Panc1 (cell line): ENCODE results near the gene MRPL9. TPM values are rescaled to one million over a fixed set of nuclear protein-coding genes. Genes with fewer than 3 reads are reported as not detected.

Experiments used
- ATAC-seq: fragments of 200-7000 bp; cut with Tn5 transposase; 2 replicates; pipeline ENCODE4 v1.9.1; 2020; ENCODE audit warnings: mild to moderate bottlenecking, moderate library complexity
- BruUV-seq: library from RNA; stranded (reverse); fragments of 400-500 nt; replicated peaks from 2 replicates; lab custom pipeline; 2021; lab: Mats Ljungman, UMichigan
- CTCF ChIA-PET: fragments of 300-600 bp; sonication (Branson Sonifier 250); formaldehyde crosslinking; loops from one replicate; lab custom pipeline; 2022; ENCODE audit warnings: antibody characterized with exemption; lab: Charles Lee
- POLR2A ChIA-PET: fragments of 300-600 bp; sonication (Branson Sonifier 250); formaldehyde crosslinking; loops from one replicate; lab custom pipeline; 2022; ENCODE audit warnings: antibody characterized with exemption; lab: Charles Lee
- DNase-seq: peaks from one replicate; pipeline ENCODE4 v3.0.0-alpha.2; 2010; ENCODE audit warnings: low read depth, low spot score
- H3K27ac ChIP-seq: 2 replicates; pipeline ENCODE4 v1.5.1; 2011; ENCODE audit warnings: mild to moderate bottlenecking, low read length, inconsistent platforms
- H3K27me3 ChIP-seq: fragments of 200-500 bp; sonication (Bioruptor generic); 2 replicates; pipeline ENCODE4 v1.6.0; 2014; ENCODE audit warnings: low read length, inconsistent platforms; ENCODE audit not compliant: control insufficient read depth, insufficient read depth
- H3K36me3 ChIP-seq: fragments of 200-500 bp; sonication (Bioruptor generic); 2 replicates; pipeline ENCODE4 v1.5.1; 2014; ENCODE audit warnings: inconsistent platforms, mild to moderate bottlenecking, low read length, moderate library complexity; ENCODE audit not compliant: control insufficient read depth, insufficient read depth
- H3K4me1 ChIP-seq: 2 replicates; pipeline ENCODE4 v1.5.1; 2011; ENCODE audit warnings: inconsistent platforms, mild to moderate bottlenecking, low read length, moderate library complexity; ENCODE audit not compliant: control insufficient read depth, insufficient read depth
- H3K4me3 ChIP-seq, 2 experiments: 2 replicates each; pipeline ENCODE4 v1.5.1; 2011 to 2012; ENCODE audit warnings: low read depth in 2 of 2, low read length in 2 of 2, mild to moderate bottlenecking in 2 of 2, inconsistent platforms in 1 of 2, moderate library complexity in 1 of 2
- H3K9me3 ChIP-seq: fragments of 200-500 bp; sonication (Bioruptor generic); 2 replicates; pipeline ENCODE4 v1.5.1; 2014; ENCODE audit warnings: low read depth, mild to moderate bottlenecking, inconsistent platforms, low read length, moderate library complexity; ENCODE audit not compliant: control insufficient read depth, insufficient read depth
- CTCF ChIP-seq: fragments of 450-650 bp; IDR thresholded peaks from 2 replicates; pipeline ENCODE4 v1.5.1; 2017; ENCODE audit warnings: mild to moderate bottlenecking
- POLR2AphosphoS5 ChIP-seq: IDR thresholded peaks from 2 replicates; pipeline ENCODE4 v1.6.1; 2012; ENCODE audit warnings: mild to moderate bottlenecking, low read depth, low read length, moderate library complexity
- REST ChIP-seq, 2 experiments: IDR thresholded peaks; 2 replicates each; pipeline ENCODE4 v1.6.1; 2011 to 2012; ENCODE audit warnings: low read depth in 2 of 2, control low read depth in 1 of 2, low read length in 1 of 2, mild to moderate bottlenecking in 1 of 2, moderate library complexity in 1 of 2; ENCODE audit not compliant: insufficient read depth in 1 of 2
- SIN3A ChIP-seq: IDR thresholded peaks from 2 replicates; pipeline ENCODE4 v1.6.1; 2012; ENCODE audit warnings: low read depth, mild to moderate bottlenecking, low read length, moderate library complexity, borderline replicate concordance; ENCODE audit not compliant: insufficient read depth
- TCF7L2 ChIP-seq: IDR thresholded peaks from 2 replicates; pipeline ENCODE4 v1.6.1; 2011; ENCODE audit warnings: mild to moderate bottlenecking, low read depth, low read length, inconsistent platforms
- in situ Hi-C: cut with HindIII; loops from 2 replicates; pipeline ENCODE4 v1.10.0; 2016; ENCODE audit warnings: low sequenced_read_pairs, low pct_unique_long_range_greater_than_20kb
- intact Hi-C: fragments of 100-400 bp; cut with micrococcal nuclease; formaldehyde crosslinking; loops from one replicate; pipeline ENCODE4 v1.10.0; 2022; ENCODE audit not compliant: unreplicated experiment
- total RNA-seq: library from RNA; stranded (reverse); gene quantifications from one replicate; pipeline ENCODE4 v1.2.1, GENCODE V29; 2021; ENCODE audit not compliant: unreplicated experiment

MRPL9 gene
- total RNA-seq, 1 experiment from 2014 or later: 98.3 TPM

GRCh38 chr1:151710187-151710840 is 53.0 kb downstream of the MRPL9 start:
- H3K36me3 ChIP-seq: no peaks in the 10 kb centered on the region
- DNase-seq (no peak), ATAC-seq (no peak)
- CTCF ChIA-PET: interaction anchor here (0.5 kb wide), 1 partner anchor 178 kb away, joined by 3 read pairs; no protein-coding TSS in a partner anchor
- no TSS peak for BruUV-seq
- intact Hi-C loops: no loop called here
- no peak for TF ChIP-seq SIN3A
- TF ChIP-seq CTCF: no peak
- no peak for TF ChIP-seq REST (IDR thresholded peaks at IDR 0.05; ENCODE audit: insufficient read depth in 1 of 2, low read depth in 2 of 2, low read length in 1 of 2)
- TF ChIP-seq POLR2AphosphoS5: no peak
- TF ChIP-seq TCF7L2: no peak
- no peaks in the 10 kb centered on the region for H3K27me3 ChIP-seq
- POLR2A ChIA-PET: no interaction called here
- H3K27ac ChIP-seq: no peak overlapping the region
- no peak overlapping the region for H3K4me3 ChIP-seq
- in situ Hi-C loops: no loop called here
- H3K4me1 ChIP-seq: no peaks in the 10 kb centered on the region
- H3K9me3 ChIP-seq: no peaks in the 10 kb centered on the region

Other genes starting within 250 kb of the MRPL9 start
- 66.4 TPM for gene TUFT1, start 223.2 kb downstream of the MRPL9 start, total RNA-seq
- gene SNX27, start 151.4 kb downstream of the MRPL9 start, total RNA-seq: 58.4 TPM
- not detected for gene CELF3, start 46.7 kb downstream of the MRPL9 start, total RNA-seq
- not detected for gene RIIAD1, start 42.0 kb downstream of the MRPL9 start, total RNA-seq
- gene TDRKH, start 27.0 kb upstream of the MRPL9 start, total RNA-seq: 33.6 TPM
- not detected for gene LINGO4, start 41.9 kb upstream of the MRPL9 start, total RNA-seq
- gene RORC, start 68.3 kb upstream of the MRPL9 start, total RNA-seq: not detected
- 1.2 TPM for gene C2CD4D, start 76.3 kb upstream of the MRPL9 start, total RNA-seq
- gene THEM5, start 90.2 kb upstream of the MRPL9 start, total RNA-seq: not detected
- 21.8 TPM for gene THEM4, start 146.0 kb upstream of the MRPL9 start, total RNA-seq
- gene S100A10, start 230.4 kb upstream of the MRPL9 start, total RNA-seq: 1,621 TPM